GM18868 (cell line): ENCODE results near the gene PCDHGA1.

Experiments used
- ATAC-seq: cut with Tn5 transposase; IDR thresholded peaks from one replicate; pipeline ENCODE4 v1.9.1; 2021; ENCODE audit warnings: mild to moderate bottlenecking, moderate library complexity; ENCODE audit not compliant: unreplicated experiment

PCDHGA1 gene

GRCh38 chr5:141434006-141434405, 103.7 kb downstream of the PCDHGA1 start:
- no peak for ATAC-seq

GRCh38 chr5:141437221-141437620, 106.9 kb downstream of the PCDHGA1 start:
- ATAC-seq = no peak

GRCh38 chr5:141439411-141440141, 109.3 kb downstream of the PCDHGA1 start:
- no peak for ATAC-seq

- no peak for ATAC-seq
These were observed 110.0 kb downstream of the PCDHGA1 start for GRCh38 chr5:141440341-141440740.

- ATAC-seq = no peak
These were observed 111.4 kb downstream of the PCDHGA1 start for GRCh38 chr5:141441571-141442170.

GRCh38 chr5:141465351-141465750, 135.0 kb downstream of the PCDHGA1 start:
- ATAC-seq = no peak

GRCh38 chr5:141475625-141476131, 145.4 kb downstream of the PCDHGA1 start, which contains the start of gene PCDHGC3:
TSS of gene PCDHGC3 (plus strand) at chr5:141475966. CDS start at chr5:141476117, 151 bp downstream.
- peak; percentile 99 for ATAC-seq

- ATAC-seq = peak; percentile 14
These were observed 146.0 kb downstream of the PCDHGA1 start for GRCh38 chr5:141476132-141476911.

- ATAC-seq = no peak
These were observed 146.8 kb downstream of the PCDHGA1 start for GRCh38 chr5:141477044-141477575.

- ATAC-seq = no peak
These were observed 147.5 kb downstream of the PCDHGA1 start for GRCh38 chr5:141477815-141478214.

GRCh38 chr5:141478321-141478945, 148.1 kb downstream of the PCDHGA1 start:
- ATAC-seq = no peak

- ATAC-seq = no peak
These were observed 149.5 kb downstream of the PCDHGA1 start for GRCh38 chr5:141479776-141480175.

- ATAC-seq = no peak
These were observed 153.6 kb downstream of the PCDHGA1 start for GRCh38 chr5:141483902-141484301.

- ATAC-seq = no peak
These were observed 154.0 kb downstream of the PCDHGA1 start for GRCh38 chr5:141484310-141484640.

- peak; percentile 44 for ATAC-seq
These were observed 154.5 kb downstream of the PCDHGA1 start, which contains the start of gene PCDHGC4 for GRCh38 chr5:141484641-141485311. TSS of gene PCDHGC4 (plus strand) at chr5:141485030. CDS start at chr5:141485174, 144 bp downstream.

GRCh38 chr5:141485321-141486055, 155.2 kb downstream of the PCDHGA1 start:
- ATAC-seq = no peak

- no peak for ATAC-seq
These were observed 155.8 kb downstream of the PCDHGA1 start for GRCh38 chr5:141486091-141486490.

- no peak for ATAC-seq
These were observed 156.8 kb downstream of the PCDHGA1 start for GRCh38 chr5:141487131-141487530.
